Uterus (tissue), 4 donors: ENCODE results near the gene TMEM131. TPM values are rescaled to one million over a fixed set of nuclear protein-coding genes. Genes with fewer than 3 reads are reported as not detected.

Source experiments
- DNase-seq, 2 donors: peaks; one replicate each; pipeline ENCODE4 v3.0.0-alpha.2; 2019 to 2020
- H3K27ac ChIP-seq, 2 donors: fragments of 200-600 bp; sonication (generic); 1 replicate in 1 of 2; 2 replicates in 1 of 2; pipeline ENCODE4 v1.5.1; 2016 to 2018
- H3K27me3 ChIP-seq, 2 donors: fragments of 200-600 bp; sonication (generic); one replicate each; pipeline ENCODE4 v1.5.1; 2018 to 2019; ENCODE audit warnings: control low read depth in 1 of 2
- H3K36me3 ChIP-seq, 2 donors: fragments of 200-600 bp; sonication (generic); one replicate each; pipeline ENCODE4 v1.5.1; 2019; ENCODE audit warnings: control low read depth in 1 of 2
- H3K4me1 ChIP-seq, 2 donors: fragments of 200-600 bp; sonication (generic); one replicate each; pipeline ENCODE4 v1.5.1; 2018 to 2019; ENCODE audit warnings: control low read depth in 1 of 2
- H3K4me3 ChIP-seq, 2 donors: fragments of 200-600 bp; sonication (generic); 1 replicate in 1 of 2; 2 replicates in 1 of 2; pipeline ENCODE4 v1.5.1; 2018 to 2019; ENCODE audit warnings: mild to moderate bottlenecking in 1 of 2
- H3K9me3 ChIP-seq, 2 donors: fragments of 200-600 bp; sonication (generic); one replicate each; pipeline ENCODE4 v1.5.1; 2019; ENCODE audit warnings: control low read depth in 1 of 2
- POLR2A ChIP-seq, 2 donors: fragments of 450-650 bp; IDR thresholded peaks; one replicate each; pipeline ENCODE4 v1.6.1; 2016; ENCODE audit warnings: antibody characterized with exemption in 2 of 2, mild to moderate bottlenecking in 1 of 2, moderate library complexity in 1 of 2
- intact Hi-C: fragments of 100-400 bp; cut with DNase I; formaldehyde crosslinking; loops from one replicate; pipeline ENCODE4 v1.15.1; 2023; ENCODE audit warnings: low total_unique reads
- total RNA-seq, 4 donors: library from RNA; depleted of rRNA in 3 of 4; stranded (reverse); fragments of >200 nt in 3 of 4; gene quantifications; one replicate each; pipeline versions ENCODE4 v1.1.0 to v1.2.4, GENCODE V29; 2014 to 2023
- TF ChIP-seq, protein P1 (sequence below), 4 experiments: fragments of 200-600 bp in 2 of 4; fragments of 450-650 bp in 2 of 4; sonication (generic) in 2 of 4; IDR thresholded peaks; one replicate each; pipeline ENCODE4 v1.5.1; 2016 to 2019; ENCODE audit warnings: antibody characterized with exemption in 4 of 4, mild to moderate bottlenecking in 2 of 4, moderate library complexity in 1 of 4
- donor health status: DM: yes; HTN: yes; CAD: no.

TMEM131 gene
- total RNA-seq, 4 donors from 2014 or later = 14.1 to 62.4 (median 35.4) TPM

DNA sequence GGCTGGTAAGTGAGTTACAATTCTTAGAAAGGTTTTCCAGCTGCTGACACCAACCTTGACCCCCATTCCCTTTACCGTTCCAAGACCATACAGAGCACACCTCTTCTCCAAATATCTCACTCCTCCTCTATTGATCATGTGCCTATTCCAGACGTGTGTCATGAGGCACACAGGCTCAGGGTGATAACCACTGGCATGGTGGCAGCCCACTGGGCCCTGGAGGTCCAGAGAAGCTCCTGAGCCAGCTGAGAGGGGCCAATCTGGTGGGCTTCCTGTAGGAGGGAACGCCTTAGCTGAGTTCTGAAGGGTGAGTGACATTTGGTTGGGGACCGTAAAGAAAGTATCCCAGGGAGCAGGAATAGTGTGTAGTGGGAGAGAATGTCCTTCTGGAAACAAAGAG lies 254.1 kb downstream of the TMEM131 start:
- Histone ChIP-seq H3K36me3 (no peaks in the 10 kb centered on the region), H3K4me1 (no peaks in the 10 kb centered on the region), H3K4me3 (no peak overlapping the region), H3K27ac (no peak overlapping the region), H3K9me3 (no peaks in the 10 kb centered on the region), H3K27me3 (no peaks in the 10 kb centered on the region)
- no peak for DNase-seq
- TF ChIP-seq, protein P1, sequence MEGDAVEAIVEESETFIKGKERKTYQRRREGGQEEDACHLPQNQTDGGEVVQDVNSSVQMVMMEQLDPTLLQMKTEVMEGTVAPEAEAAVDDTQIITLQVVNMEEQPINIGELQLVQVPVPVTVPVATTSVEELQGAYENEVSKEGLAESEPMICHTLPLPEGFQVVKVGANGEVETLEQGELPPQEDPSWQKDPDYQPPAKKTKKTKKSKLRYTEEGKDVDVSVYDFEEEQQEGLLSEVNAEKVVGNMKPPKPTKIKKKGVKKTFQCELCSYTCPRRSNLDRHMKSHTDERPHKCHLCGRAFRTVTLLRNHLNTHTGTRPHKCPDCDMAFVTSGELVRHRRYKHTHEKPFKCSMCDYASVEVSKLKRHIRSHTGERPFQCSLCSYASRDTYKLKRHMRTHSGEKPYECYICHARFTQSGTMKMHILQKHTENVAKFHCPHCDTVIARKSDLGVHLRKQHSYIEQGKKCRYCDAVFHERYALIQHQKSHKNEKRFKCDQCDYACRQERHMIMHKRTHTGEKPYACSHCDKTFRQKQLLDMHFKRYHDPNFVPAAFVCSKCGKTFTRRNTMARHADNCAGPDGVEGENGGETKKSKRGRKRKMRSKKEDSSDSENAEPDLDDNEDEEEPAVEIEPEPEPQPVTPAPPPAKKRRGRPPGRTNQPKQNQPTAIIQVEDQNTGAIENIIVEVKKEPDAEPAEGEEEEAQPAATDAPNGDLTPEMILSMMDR (IDR thresholded peaks at IDR 0.05) = no peak
- intact Hi-C loops = no loop called here

DNA sequence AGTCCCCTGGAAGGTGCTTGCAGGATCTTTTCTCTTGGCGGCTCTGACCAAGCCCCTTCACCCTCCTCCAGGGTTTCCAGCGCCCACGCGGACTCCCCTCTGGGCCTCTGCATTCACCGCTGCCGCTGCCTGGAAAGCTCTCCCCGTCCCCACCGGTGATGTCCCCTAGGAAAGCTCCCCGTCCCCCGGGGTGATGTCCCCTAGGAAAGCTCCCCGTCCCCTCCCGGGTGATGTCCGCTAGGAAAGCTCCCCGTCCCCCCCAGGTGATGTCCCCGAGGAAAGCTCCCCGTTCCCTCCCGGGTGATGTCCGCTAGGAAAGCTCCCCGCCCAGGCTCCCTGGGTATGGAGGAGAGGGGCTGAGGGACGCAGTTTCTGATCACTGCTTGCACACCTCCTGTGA lies 254.5 kb downstream of the TMEM131 start:
- intact Hi-C loops = no loop called here
- DNase-seq = no peak
- TF ChIP-seq POLR2A (IDR thresholded peaks at IDR 0.05) = no peak
- TF ChIP-seq, protein P1 (IDR thresholded peaks at IDR 0.05) = no peak
- Histone ChIP-seq H3K36me3 (no peaks in the 10 kb centered on the region), H3K4me3 (no peak overlapping the region), H3K4me1 (no peaks in the 10 kb centered on the region), H3K9me3 (no peaks in the 10 kb centered on the region), H3K27ac (no peak overlapping the region), H3K27me3 (no peaks in the 10 kb centered on the region)

DNA sequence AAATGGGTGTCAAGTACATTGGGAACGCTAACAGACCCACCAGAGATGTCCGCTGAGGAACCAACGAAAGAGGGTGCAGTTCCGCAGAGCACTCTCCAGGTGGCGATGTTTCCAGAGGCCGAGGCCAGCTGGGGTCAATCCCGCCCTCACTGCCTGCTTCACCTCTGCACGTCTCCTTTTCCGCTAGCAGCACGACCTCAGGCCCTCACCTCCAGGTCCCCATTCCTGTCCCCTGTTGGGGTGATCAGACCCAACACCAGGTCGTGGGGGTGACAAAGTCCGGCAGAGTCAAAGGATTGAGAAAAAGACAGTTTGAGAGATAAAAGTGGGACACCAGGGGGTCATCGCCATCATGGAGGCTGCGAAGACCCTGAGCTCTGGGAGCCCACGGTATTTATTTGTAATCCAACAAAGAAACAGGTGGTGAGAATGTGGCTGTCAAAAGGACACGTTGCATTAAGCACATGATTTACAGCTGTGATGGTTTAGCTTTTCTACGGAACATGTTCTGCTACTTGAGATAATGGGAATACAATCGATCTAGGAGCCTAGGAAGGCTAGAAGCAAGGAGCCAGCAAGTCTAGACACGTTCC lies 255.1 kb downstream of the TMEM131 start:
- Histone ChIP-seq H3K27ac (no peak overlapping the region), H3K27me3 (no peaks in the 10 kb centered on the region), H3K4me3 (no peak overlapping the region), H3K9me3 (no peaks in the 10 kb centered on the region), H3K36me3 (no peaks in the 10 kb centered on the region), H3K4me1 (no peaks in the 10 kb centered on the region)
- intact Hi-C loops = no loop called here
- DNase-seq = no peak
- TF ChIP-seq, protein P1 (IDR thresholded peaks at IDR 0.05) = peak in 3 of 4 experiments; percentile 16 to 31 (median 24)
- no peak for TF ChIP-seq POLR2A (IDR thresholded peaks at IDR 0.05)

DNA sequence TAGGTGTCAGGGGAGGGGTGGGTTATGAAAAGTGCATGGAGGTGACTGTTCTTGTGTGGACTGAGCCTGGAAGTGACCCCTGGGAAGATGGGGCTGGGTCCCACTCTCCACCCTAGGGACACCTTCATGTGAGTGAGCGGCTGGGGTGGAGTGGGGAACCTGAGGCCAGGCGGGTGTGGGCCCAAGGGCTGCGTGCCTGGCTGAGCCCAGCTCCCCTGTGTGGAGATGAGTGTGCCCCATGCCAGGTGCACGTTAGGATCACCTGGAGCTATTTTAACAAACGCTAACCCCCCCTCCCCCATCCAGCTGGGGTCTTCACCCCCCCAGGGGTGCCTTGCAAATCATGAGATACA lies 255.9 kb downstream of the TMEM131 start:
- DNase-seq = no peak
- intact Hi-C loops = no loop called here

DNA sequence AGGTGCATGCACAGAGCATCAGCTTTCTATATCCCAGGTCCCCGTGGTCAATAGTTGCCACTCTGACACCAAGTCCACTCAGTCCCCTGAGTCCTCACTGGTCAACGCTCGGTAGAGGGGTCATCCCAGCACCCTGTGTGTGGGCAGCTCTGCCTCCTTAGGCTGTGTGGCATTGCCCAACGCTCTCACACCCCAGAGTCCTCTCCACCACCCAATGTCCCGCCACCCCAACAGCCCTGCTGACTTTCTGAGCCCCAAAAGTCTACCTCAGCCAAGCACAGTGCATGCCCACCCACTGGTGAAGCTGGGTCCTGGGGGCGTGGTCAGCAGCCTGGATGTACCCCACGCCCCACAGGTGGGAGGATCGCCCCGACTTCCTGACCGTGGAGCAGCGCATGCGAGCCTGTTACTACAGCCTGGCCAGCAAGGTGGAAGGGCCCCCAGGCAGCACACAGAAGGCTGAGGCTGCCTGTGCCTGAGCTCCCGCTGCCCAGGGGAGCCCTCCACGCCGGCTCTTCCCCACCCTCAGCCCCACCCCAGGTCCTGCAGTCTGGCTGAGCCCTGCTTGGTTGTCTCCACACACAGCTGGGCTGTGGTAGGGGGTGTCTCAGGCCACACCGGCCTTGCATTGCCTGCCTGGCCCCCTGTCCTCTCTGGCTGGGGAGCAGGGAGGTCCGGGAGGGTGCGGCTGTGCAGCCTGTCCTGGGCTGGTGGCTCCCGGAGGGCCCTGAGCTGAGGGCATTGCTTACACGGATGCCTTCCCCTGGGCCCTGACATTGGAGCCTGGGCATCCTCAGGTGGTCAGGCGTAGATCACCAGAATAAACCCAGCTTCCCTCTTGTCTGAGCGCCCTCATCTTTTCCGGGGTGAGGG lies 256.5 kb downstream of the TMEM131 start:
- no peak for DNase-seq
- no peak overlapping the region for H3K4me3 ChIP-seq
- H3K9me3 ChIP-seq = no peaks in the 10 kb centered on the region
- intact Hi-C loops = no loop called here
- TF ChIP-seq, protein P1 (IDR thresholded peaks at IDR 0.05) = no peak
- TF ChIP-seq POLR2A (IDR thresholded peaks at IDR 0.05) = no peak
- no peaks in the 10 kb centered on the region for H3K4me1 ChIP-seq
- no peaks in the 10 kb centered on the region for H3K36me3 ChIP-seq
- no peaks in the 10 kb centered on the region for H3K27me3 ChIP-seq
- no peak overlapping the region for H3K27ac ChIP-seq

More for the DNA sequence above, 255.9 kb downstream of the TMEM131 start:
- Histone ChIP-seq H3K4me3 (no peak overlapping the region), H3K36me3 (no peaks in the 10 kb centered on the region), H3K27ac (no peak overlapping the region), H3K9me3 (no peaks in the 10 kb centered on the region), H3K27me3 (no peaks in the 10 kb centered on the region), H3K4me1 (no peaks in the 10 kb centered on the region)
- TF ChIP-seq POLR2A (IDR thresholded peaks at IDR 0.05) = no peak
- TF ChIP-seq, protein P1 (IDR thresholded peaks at IDR 0.05) = no peak
